Left ventricle myocardium inferior (tissue), 1 donor: ENCODE data around the gene CARD14. TPM values are rescaled to one million over a fixed set of nuclear protein-coding genes. Genes with fewer than 3 reads are reported as not detected.
"Not testable (repeated sequence)": the region's sequence is repeated elsewhere in the genome, so short reads cannot be mapped to it uniquely, and the experiment has no call there.

ENCODE experiments used
- DNase-seq: peaks from one replicate; pipeline ENCODE4 v3.0.0-alpha.2; 2020
- H3K27ac ChIP-seq: fragments of 200-600 bp; replicated peaks from 2 replicates; pipeline ENCODE4 v1.8.0; 2021
- H3K27me3 ChIP-seq: fragments of 200-600 bp; 2 replicates; pipeline ENCODE4 v1.8.0; 2021; ENCODE audit warnings: low read depth
- H3K36me3 ChIP-seq: fragments of 200-600 bp; 2 replicates; pipeline ENCODE4 v1.8.0; 2021
- H3K4me1 ChIP-seq: fragments of 200-600 bp; 2 replicates; pipeline ENCODE4 v1.8.0; 2021
- H3K4me3 ChIP-seq: fragments of 200-600 bp; 2 replicates; pipeline ENCODE4 v1.8.0; 2021; ENCODE audit warnings: mild to moderate bottlenecking, moderate library complexity
- H3K9me3 ChIP-seq: fragments of 200-600 bp; replicated peaks from 2 replicates; pipeline ENCODE4 v1.8.0; 2021
- intact Hi-C: fragments of 100-400 bp; cut with micrococcal nuclease; formaldehyde crosslinking; loops from one replicate; pipeline ENCODE4 v1.11.0; 2022
- total RNA-seq: library from RNA; stranded (reverse); fragmentation: NEBNext Ultra II Directional; extraction: Animal tissue kit (Norgen Biotek cat#: 25700); gene quantifications from one replicate; pipeline ENCODE4 v1.2.1, GENCODE V29; 2021
- TF ChIP-seq, protein P1 (sequence below): fragments of 200-600 bp; IDR thresholded peaks from 2 replicates; pipeline ENCODE4 v1.8.0; 2021; ENCODE audit warnings: antibody characterized with exemption, mild to moderate bottlenecking, borderline replicate concordance
- donor health status: DM: no; HTN: yes; CAD: no; lungs with severe emphysema.

CARD14 gene
- total RNA-seq, 1 donor from 2014 or later, result 0.49 TPM

DNA sequence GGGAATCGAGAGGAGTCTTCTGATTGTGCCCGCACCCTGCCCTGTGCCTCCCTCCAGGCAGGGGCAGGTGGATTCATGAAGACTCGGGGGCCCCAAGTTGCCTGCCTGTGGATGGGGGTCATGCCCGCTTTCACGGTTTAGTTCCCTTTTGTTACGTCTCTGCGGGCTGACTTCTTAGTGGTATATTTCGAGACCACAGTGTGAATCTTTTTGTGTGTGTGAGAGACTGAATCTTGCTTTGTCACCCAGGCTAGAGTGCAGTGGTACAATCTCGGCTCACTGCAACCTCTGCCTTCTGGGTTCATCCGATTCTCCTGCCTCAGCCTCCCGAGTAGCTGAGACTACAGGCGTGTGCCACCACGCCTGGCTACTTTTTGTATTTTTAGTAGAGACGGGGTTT, 72.7 kb downstream of the CARD14 start:
- Histone ChIP-seq H3K36me3 (peaks cover 51% of the 10 kb centered on the region), H3K9me3 (no peaks in the 10 kb centered on the region), H3K4me3 (no peak overlapping the region), H3K27ac (no peak overlapping the region), H3K27me3 (no peaks in the 10 kb centered on the region), H3K4me1 (peaks cover 10% of the 10 kb centered on the region)
- TF ChIP-seq, protein P1, sequence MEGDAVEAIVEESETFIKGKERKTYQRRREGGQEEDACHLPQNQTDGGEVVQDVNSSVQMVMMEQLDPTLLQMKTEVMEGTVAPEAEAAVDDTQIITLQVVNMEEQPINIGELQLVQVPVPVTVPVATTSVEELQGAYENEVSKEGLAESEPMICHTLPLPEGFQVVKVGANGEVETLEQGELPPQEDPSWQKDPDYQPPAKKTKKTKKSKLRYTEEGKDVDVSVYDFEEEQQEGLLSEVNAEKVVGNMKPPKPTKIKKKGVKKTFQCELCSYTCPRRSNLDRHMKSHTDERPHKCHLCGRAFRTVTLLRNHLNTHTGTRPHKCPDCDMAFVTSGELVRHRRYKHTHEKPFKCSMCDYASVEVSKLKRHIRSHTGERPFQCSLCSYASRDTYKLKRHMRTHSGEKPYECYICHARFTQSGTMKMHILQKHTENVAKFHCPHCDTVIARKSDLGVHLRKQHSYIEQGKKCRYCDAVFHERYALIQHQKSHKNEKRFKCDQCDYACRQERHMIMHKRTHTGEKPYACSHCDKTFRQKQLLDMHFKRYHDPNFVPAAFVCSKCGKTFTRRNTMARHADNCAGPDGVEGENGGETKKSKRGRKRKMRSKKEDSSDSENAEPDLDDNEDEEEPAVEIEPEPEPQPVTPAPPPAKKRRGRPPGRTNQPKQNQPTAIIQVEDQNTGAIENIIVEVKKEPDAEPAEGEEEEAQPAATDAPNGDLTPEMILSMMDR, result no peak
- no peak for DNase-seq
- intact Hi-C loops, result no loop called here

DNA sequence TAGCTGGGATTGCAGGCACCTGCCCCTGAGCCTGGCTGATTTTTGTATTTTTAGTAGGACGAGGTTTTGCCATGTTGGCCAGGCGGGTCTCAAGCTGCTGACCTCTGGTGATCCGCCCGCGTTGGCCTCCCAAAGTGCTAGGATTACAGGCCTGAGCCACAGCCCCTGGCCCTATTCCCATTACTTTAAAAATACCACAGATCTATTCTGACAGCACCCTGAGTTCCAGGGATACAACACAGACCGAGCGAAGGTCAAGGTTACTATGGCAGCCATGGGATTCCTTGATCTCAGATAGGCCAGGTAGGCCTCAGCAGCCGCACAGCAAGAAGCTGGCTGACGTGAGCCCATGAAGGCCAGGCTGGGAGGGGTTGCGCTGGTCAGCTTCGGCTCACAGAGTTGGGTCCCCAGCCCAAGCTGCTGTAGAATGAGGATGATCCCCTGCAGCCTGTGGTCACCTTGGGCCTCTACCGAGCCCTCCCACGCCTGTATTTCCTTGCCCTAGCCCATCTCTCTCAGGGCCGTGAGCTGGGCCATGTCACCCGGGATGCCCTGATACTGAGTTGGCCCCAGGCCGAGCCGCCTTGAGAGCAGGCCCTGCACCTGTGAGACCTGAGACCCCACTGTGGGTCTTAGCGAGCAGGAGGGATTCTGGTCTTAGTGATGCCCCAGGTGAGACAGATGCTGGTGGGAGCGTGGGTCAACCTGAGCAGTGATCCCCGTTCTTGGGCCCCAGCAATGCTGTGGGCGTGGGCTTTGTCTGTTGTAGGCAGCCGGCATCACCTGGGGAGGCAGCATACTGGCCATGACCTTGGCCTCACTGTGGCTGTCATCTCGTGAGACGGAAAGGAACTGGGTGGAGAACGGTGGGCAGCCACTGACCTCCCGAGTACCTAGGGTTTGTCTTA, 74.0 kb downstream of the CARD14 start:
- DNase-seq, result no peak
- peaks cover 39% of the 10 kb centered on the region for H3K36me3 ChIP-seq
- H3K4me1 ChIP-seq, result peaks cover 10% of the 10 kb centered on the region
- H3K27ac ChIP-seq, result peak overlapping the region; percentile 33
- H3K27me3 ChIP-seq, result no peaks in the 10 kb centered on the region
- no peaks in the 10 kb centered on the region for H3K9me3 ChIP-seq
- TF ChIP-seq, protein P1, result no peak
- intact Hi-C loops, result no loop called here
- H3K4me3 ChIP-seq, result no peak overlapping the region

- Histone ChIP-seq H3K36me3 (peaks cover 44% of the 10 kb centered on the region), H3K4me1 (peaks cover 10% of the 10 kb centered on the region)
- H3K4me3 ChIP-seq, H3K27ac ChIP-seq, DNase-seq, H3K9me3 ChIP-seq, H3K27me3 ChIP-seq, intact Hi-C loops: not testable (repeated sequence)
These were observed 74.6 kb downstream of the CARD14 start for GRCh38 chr17:80244448-80244847.

- no peaks in the 10 kb centered on the region for H3K9me3 ChIP-seq
- peaks cover 10% of the 10 kb centered on the region for H3K4me1 ChIP-seq
- DNase-seq, result no peak
- intact Hi-C loops, result no loop called here
- no peak overlapping the region for H3K4me3 ChIP-seq
- H3K36me3 ChIP-seq, result peaks cover 48% of the 10 kb centered on the region
- TF ChIP-seq, protein P1, result no peak
- H3K27me3 ChIP-seq, result no peaks in the 10 kb centered on the region
- no peak overlapping the region for H3K27ac ChIP-seq
These were observed 75.2 kb downstream of the CARD14 start for GRCh38 chr17:80244871-80245509.

- Histone ChIP-seq H3K4me1 (peaks cover 10% of the 10 kb centered on the region), H3K4me3 (no peak overlapping the region), H3K27me3 (no peaks in the 10 kb centered on the region), H3K27ac (no peak overlapping the region), H3K9me3 (no peaks in the 10 kb centered on the region), H3K36me3 (peaks cover 48% of the 10 kb centered on the region)
- intact Hi-C loops, result no loop called here
- DNase-seq, result no peak
- TF ChIP-seq, protein P1, result no peak
These were observed 75.9 kb downstream of the CARD14 start for GRCh38 chr17:80245566-80246265.
